ENCODE measurements around the gene IFI44. TPM values are rescaled to one million over a fixed set of nuclear protein-coding genes. Genes with fewer than 3 reads are reported as not detected.

IFI44 gene
- total and polyA plus RNA-seq, 2 of the 13 experiments (the other 11 are each of a cell fraction or from before 2014, with no cell fraction given): not detected

GRCh38 chr1:78647238-78647637 is 2.4 kb upstream of the IFI44 start:
- BruUV-seq (replicated peaks): no TSS peak
- H3K9me3 ChIP-seq (ENCODE audit: low read length): peaks cover 45% of the 10 kb centered on the region
- no peak overlapping the region for H3K4me2 ChIP-seq (ENCODE audit: low read depth, low read length)
- in situ Hi-C loops (cut with HindIII; ENCODE audit: extremely low pct_ligation_motif_present, low pct_unique_long_range_greater_than_20kb) (no loop called here), intact Hi-C loops (cut with micrococcal nuclease; ENCODE audit: unreplicated experiment) (no loop called here)
- no peak for DNase-seq (ENCODE audit: low spot score)
- no peak for FAIRE-seq
- H3K79me2 ChIP-seq (ENCODE audit: insufficient read depth, low read length): no peaks in the 10 kb centered on the region
- CTCF ChIA-PET (ENCODE audit: low intra/inter-chr PET ratio, low total read pairs): no interaction called here
- no peak for ATAC-seq
- H2AFZ ChIP-seq (ENCODE audit: low read length): no peak overlapping the region
- WGBS (ENCODE audit: low lambda C conversion rate): 0% methylated on average over 1 of the region's 1 CpG
- H3K27me3 ChIP-seq (ENCODE audit: control insufficient read depth in 1 of 2, insufficient read depth in 2 of 2, low read length in 2 of 2): no peaks in the 10 kb centered on the region
- no peaks in the 10 kb centered on the region for H3K4me1 ChIP-seq (ENCODE audit: insufficient read depth, low read length)
- TF ChIP-seq ZNF576 (CRISPR knock-in tag; IDR thresholded peaks at IDR 0.05) (no peak), ZNF557 (CRISPR knock-in tag; IDR thresholded peaks at IDR 0.05) (no peak), ZBTB46 (CRISPR knock-in tag; IDR thresholded peaks at IDR 0.05; ENCODE audit: borderline replicate concordance) (no peak), ATF6 (CRISPR knock-in tag; conservative IDR thresholded peaks at IDR 0.05) (no peak), ZFP1 (CRISPR knock-in tag; IDR thresholded peaks at IDR 0.05) (no peak), FOXM1 (CRISPR knock-in tag; IDR thresholded peaks at IDR 0.05) (no peak), MATR3 (CRISPR knock-in tag; IDR thresholded peaks at IDR 0.05) (no peak)
- H4K20me1 ChIP-seq (ENCODE audit: insufficient read depth, low read length): no peaks in the 10 kb centered on the region
- no peaks in the 10 kb centered on the region for H3K36me3 ChIP-seq (replicated peaks in 1 of 2; ENCODE audit: control insufficient read depth in 1 of 2, insufficient read depth in 2 of 2, low read length in 2 of 2)
- no peak overlapping the region for H3K4me3 ChIP-seq (replicated peaks in 1 of 3; ENCODE audit: insufficient read depth in 1 of 3, low read depth in 2 of 3, low read length in 3 of 3)
- no peak overlapping the region for H3K27ac ChIP-seq (ENCODE audit: extremely low read length, insufficient read depth, low read length)
- POLR2A ChIA-PET: no interaction called here
- H3K9ac ChIP-seq (ENCODE audit: insufficient read depth, low read depth, low read length): no peak overlapping the region

Measured in HepG2 (cell line).